Gastrocnemius medialis (tissue), 4 donors: ENCODE data around the gene AHCTF1. TPM values are rescaled to one million over a fixed set of nuclear protein-coding genes. Genes with fewer than 3 reads are reported as not detected.

Source experiments
- ATAC-seq, 2 donors: fragments of 150-250 bp; one replicate each; pipeline ENCODE4 v1.9.1; 2016
- DNase-seq, 2 donors: peaks; one replicate each; pipeline ENCODE4 v3.0.0-alpha.2; 2019
- H3K27ac ChIP-seq, 4 donors: fragments of 200-600 bp; sonication (generic); 1 replicate in 1 of 4; 2 replicates in 3 of 4; pipeline ENCODE4 v1.5.1; 2016 to 2018; ENCODE audit warnings: mild to moderate bottlenecking in 2 of 4, moderate library complexity in 1 of 4
- H3K27me3 ChIP-seq, 3 donors: fragments of 200-600 bp; sonication (generic) in 2 of 3; 1 replicate in 1 of 3; 2 replicates in 2 of 3; pipeline versions ENCODE4 v1.5.1 to v1.6.0; 2016 to 2019; ENCODE audit warnings: mild to moderate bottlenecking in 1 of 3, moderate library complexity in 1 of 3
- H3K36me3 ChIP-seq, 2 donors: fragments of 200-600 bp; sonication (generic) in 1 of 2; one replicate each; pipeline ENCODE4 v1.5.1; 2017 to 2018
- H3K4me1 ChIP-seq, 2 donors: fragments of 200-600 bp; sonication (generic) in 1 of 2; one replicate each; pipeline ENCODE4 v1.5.1; 2016 to 2017; ENCODE audit warnings: mild to moderate bottlenecking in 2 of 2
- H3K4me3 ChIP-seq, 4 donors: fragments of 200-600 bp; sonication (generic) in 3 of 4; 1 replicate in 1 of 4; 2 replicates in 3 of 4; pipeline ENCODE4 v1.5.1; 2016 to 2019; ENCODE audit warnings: mild to moderate bottlenecking in 2 of 4
- H3K9me3 ChIP-seq, 3 donors: fragments of 200-600 bp; sonication (generic) in 2 of 3; 1 replicate in 1 of 3; 2 replicates in 2 of 3; pipeline ENCODE4 v1.5.1; 2016 to 2019
- POLR2A ChIP-seq, 2 donors: fragments of 450-650 bp; IDR thresholded peaks; one replicate each; pipeline ENCODE4 v1.6.1; 2017; ENCODE audit warnings: antibody characterized with exemption in 2 of 2, mild to moderate bottlenecking in 2 of 2, moderate library complexity in 2 of 2
- in situ Hi-C, 4 donors: fragments of 200-750 bp; cut with MboI; loops; one replicate each; pipeline versions ENCODE4 v1.15.0 to v1.8.0; 2017; ENCODE audit warnings: low sequenced_read_pairs in 4 of 4
- intact Hi-C: fragments of 100-400 bp; cut with DNase I; formaldehyde crosslinking; loops from one replicate; pipeline ENCODE4 v1.15.1; 2023; ENCODE audit warnings: low total_unique reads
- total RNA-seq, 4 donors: library from RNA; depleted of rRNA; stranded (reverse); fragments of >200 nt; gene quantifications; one replicate each; pipeline versions ENCODE4 v1.1.0 to v1.2.3, GENCODE V29; 2016
- TF ChIP-seq, protein P1 (sequence below), 5 experiments: fragments of 450-650 bp in 3 of 5; fragments of 200-600 bp in 2 of 5; sonication (generic) in 2 of 5; IDR thresholded peaks in 4 of 5; conservative IDR thresholded peaks in 1 of 5; 1 replicate in 4 of 5; 2 replicates in 1 of 5; pipeline ENCODE4 v1.5.1; 2016 to 2019; ENCODE audit warnings: antibody characterized with exemption in 5 of 5, mild to moderate bottlenecking in 3 of 5, moderate library complexity in 3 of 5

Gene AHCTF1
- total RNA-seq, 4 donors from 2014 or later: 21.7 to 28.5 (median 24.7) TPM

DNA sequence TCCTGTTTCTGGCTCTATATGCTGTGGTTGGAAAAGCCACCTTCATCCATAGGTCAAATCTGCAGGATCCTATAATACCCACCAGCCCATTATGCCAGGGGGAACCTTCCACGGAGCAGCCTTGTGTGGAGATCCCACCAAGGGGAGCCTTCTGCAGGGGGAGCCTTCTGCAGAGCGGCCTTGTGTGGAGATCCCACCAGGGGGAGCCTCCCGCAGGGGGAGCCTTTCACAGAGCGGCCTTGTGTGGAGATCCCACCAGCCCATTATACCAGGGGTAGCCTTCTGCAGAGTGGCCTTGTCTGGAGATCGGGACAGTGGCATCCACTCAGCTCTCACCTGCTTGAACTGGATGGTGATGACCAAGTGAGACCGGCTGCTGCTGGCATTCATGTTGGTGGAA, 122.3 kb downstream of the AHCTF1 start:
- intact Hi-C loops: no loop called here
- no peak overlapping the region for H3K27ac ChIP-seq
- H3K36me3 ChIP-seq: no peaks in the 10 kb centered on the region

DNA sequence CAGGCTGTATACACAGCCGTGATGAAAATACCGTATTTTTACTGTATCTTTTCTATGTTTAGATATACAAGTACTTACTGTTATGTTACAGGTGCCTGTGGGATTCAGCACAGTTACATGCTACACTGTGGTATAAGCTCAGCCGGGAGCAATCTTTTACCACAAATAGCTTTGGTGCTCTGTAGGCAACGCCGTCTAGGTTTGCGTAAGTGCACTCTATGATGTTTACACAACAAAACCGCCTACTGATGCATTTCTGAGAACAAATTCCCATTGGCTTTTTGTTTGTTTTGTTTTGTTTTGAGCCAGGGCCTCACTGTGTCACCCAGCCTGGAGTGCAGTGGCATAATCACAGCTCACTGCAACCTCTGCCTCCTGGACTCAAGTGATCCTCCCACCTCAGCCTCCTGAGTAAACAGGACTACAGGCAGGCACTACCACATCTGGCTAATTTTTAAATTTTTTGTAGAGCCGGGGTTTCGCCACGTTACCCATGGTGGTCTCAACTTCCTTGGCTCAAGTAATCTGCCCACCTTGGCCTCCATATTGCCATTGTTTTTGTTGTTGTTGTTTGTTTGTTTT, 126.5 kb downstream of the AHCTF1 start:
- intact Hi-C loops: no loop called here
- H3K4me1 ChIP-seq: no peaks in the 10 kb centered on the region
- no peaks in the 10 kb centered on the region for H3K9me3 ChIP-seq
- in situ Hi-C loops: no loop called here
- no peak for ATAC-seq
- H3K27me3 ChIP-seq: no peaks in the 10 kb centered on the region
- H3K36me3 ChIP-seq: no peaks in the 10 kb centered on the region
- no peak for DNase-seq
- no peak for TF ChIP-seq POLR2A (IDR thresholded peaks at IDR 0.05)
- TF ChIP-seq, protein P1, sequence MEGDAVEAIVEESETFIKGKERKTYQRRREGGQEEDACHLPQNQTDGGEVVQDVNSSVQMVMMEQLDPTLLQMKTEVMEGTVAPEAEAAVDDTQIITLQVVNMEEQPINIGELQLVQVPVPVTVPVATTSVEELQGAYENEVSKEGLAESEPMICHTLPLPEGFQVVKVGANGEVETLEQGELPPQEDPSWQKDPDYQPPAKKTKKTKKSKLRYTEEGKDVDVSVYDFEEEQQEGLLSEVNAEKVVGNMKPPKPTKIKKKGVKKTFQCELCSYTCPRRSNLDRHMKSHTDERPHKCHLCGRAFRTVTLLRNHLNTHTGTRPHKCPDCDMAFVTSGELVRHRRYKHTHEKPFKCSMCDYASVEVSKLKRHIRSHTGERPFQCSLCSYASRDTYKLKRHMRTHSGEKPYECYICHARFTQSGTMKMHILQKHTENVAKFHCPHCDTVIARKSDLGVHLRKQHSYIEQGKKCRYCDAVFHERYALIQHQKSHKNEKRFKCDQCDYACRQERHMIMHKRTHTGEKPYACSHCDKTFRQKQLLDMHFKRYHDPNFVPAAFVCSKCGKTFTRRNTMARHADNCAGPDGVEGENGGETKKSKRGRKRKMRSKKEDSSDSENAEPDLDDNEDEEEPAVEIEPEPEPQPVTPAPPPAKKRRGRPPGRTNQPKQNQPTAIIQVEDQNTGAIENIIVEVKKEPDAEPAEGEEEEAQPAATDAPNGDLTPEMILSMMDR (IDR thresholded peaks at IDR 0.05 in 4 of 5, conservative IDR thresholded peaks at IDR 0.05 in 1 of 5): no peak
- H3K4me3 ChIP-seq: no peak overlapping the region
- no peak overlapping the region for H3K27ac ChIP-seq

More for the DNA sequence above, 122.3 kb downstream of the AHCTF1 start:
- TF ChIP-seq, protein P1 (IDR thresholded peaks at IDR 0.05 in 4 of 5, conservative IDR thresholded peaks at IDR 0.05 in 1 of 5): no peak
- TF ChIP-seq POLR2A (IDR thresholded peaks at IDR 0.05): no peak
- ATAC-seq (no peak), DNase-seq (no peak)
- no peaks in the 10 kb centered on the region for H3K27me3 ChIP-seq
- H3K4me3 ChIP-seq: no peak overlapping the region
- no peaks in the 10 kb centered on the region for H3K9me3 ChIP-seq
- no peaks in the 10 kb centered on the region for H3K4me1 ChIP-seq
- in situ Hi-C loops: no loop called here

DNA sequence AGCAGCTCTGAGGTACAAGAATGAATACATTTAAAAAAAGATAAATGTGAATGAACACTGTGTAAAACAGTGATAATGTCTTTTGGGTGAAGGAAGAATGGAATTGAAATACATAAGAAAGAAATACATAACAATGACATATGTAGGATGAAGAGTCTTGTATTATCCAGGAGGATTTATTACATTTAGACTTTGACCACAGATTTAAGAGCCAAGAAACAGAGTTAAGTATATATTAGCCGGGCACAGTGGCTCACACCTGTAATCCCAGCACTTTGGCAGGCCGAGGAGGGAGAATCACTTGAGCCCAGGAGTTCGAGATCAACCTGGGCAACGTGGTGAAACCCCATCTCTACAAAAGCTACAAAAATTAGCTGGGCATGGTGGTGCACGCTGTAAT, 127.9 kb downstream of the AHCTF1 start:
- Histone ChIP-seq H3K27ac (no peak overlapping the region), H3K4me1 (peaks cover 0 to 1% of the 10 kb centered on the region in 2 donors), H3K36me3 (no peaks in the 10 kb centered on the region), H3K27me3 (no peaks in the 10 kb centered on the region), H3K9me3 (no peaks in the 10 kb centered on the region), H3K4me3 (no peak overlapping the region)
- in situ Hi-C loops (no loop called here), intact Hi-C loops (no loop called here)
- TF ChIP-seq, protein P1 (IDR thresholded peaks at IDR 0.05 in 4 of 5, conservative IDR thresholded peaks at IDR 0.05 in 1 of 5): no peak
- no peak for ATAC-seq
- DNase-seq: no peak

DNA sequence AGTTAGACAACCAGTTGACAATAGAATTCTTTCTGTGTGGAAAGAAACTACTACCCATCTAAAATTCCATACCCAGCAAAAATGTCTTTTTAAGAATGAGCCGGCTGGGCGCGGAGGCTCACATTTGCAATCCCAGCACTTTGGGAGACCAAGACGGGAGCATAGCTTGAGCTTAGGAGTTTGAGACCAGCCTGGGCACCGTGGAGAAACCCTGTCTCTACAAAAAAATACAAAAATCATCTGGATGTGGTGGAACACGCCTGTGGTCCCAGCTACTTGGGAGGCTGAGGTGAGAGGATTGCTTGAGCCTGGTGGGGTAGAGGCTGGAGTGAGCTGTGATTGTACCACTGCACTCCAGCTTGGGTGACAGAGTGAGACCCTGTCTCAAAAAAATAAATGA, 128.4 kb downstream of the AHCTF1 start:
- in situ Hi-C loops (no loop called here), intact Hi-C loops (no loop called here)
- no peaks in the 10 kb centered on the region for H3K27me3 ChIP-seq
- H3K9me3 ChIP-seq: no peaks in the 10 kb centered on the region
- peaks cover 4 to 6% of the 10 kb centered on the region in 2 donors for H3K4me1 ChIP-seq
- DNase-seq (no peak), ATAC-seq (no peak)
- no peak for TF ChIP-seq POLR2A (IDR thresholded peaks at IDR 0.05)
- TF ChIP-seq, protein P1 (IDR thresholded peaks at IDR 0.05 in 4 of 5, conservative IDR thresholded peaks at IDR 0.05 in 1 of 5): no peak
- no peak overlapping the region for H3K4me3 ChIP-seq
- no peaks in the 10 kb centered on the region for H3K36me3 ChIP-seq
- no peak overlapping the region for H3K27ac ChIP-seq
